Activated CD8-positive, alpha-beta memory T cell treated with anti-CD3 and anti-CD28 coated beads for 4 hours (primary cell): ENCODE measurements around the gene CPB2.

ENCODE experiments used
- DNase-seq, 2 donors: peaks; one replicate each; pipeline ENCODE4 v3.0.0-alpha.2; 2020; ENCODE audit warnings: low read depth in 2 of 2

The CPB2 gene

DNA sequence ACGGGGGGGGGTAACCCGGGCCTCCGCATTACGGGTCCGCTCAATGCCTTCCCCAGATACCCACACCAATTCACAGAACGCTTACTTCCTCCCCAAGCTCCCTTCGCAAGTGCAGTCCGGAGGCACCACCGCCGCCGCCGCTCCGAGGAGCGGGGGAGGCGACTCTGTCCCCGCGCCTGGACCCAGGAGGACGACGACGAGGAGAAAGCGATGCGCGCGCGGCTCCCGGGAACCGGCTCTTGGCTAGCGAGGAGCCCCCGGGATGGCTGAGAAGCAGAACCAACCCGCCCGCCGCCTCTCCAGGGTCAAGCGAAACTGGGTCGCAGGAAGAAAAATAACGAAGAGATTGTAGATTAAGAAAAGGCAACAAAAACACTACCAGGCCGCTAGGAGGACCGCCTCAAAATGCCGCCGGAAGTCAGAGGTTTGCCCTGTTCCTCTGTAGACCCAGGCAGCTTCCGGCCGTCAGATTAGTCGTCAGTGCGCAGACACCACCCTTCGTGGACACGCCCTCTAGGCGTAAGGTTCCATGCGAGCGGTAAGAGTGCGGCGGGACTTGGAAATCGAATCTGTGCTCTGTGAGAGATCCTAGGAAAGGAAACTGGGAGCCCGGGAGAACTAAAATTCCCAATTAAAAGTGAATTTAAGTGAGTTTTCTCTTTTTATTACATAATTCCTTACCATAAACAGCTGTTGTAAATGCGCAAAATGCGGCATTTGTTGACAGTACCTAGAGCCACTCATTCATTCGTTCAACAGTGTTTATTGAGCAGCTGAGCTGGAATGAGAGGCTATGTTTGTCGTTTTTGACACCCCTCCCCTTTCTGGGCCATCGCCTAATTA, 52.3 kb downstream of the CPB2 start, which contains the start of gene ZC3H13:
TSS of gene ZC3H13 (minus strand) at position 428 of the 843 bp plus-strand sequence. CDS start 7,239 bp downstream, outside the sequence.
- peak; percentile 80 to 83 for DNase-seq

DNA sequence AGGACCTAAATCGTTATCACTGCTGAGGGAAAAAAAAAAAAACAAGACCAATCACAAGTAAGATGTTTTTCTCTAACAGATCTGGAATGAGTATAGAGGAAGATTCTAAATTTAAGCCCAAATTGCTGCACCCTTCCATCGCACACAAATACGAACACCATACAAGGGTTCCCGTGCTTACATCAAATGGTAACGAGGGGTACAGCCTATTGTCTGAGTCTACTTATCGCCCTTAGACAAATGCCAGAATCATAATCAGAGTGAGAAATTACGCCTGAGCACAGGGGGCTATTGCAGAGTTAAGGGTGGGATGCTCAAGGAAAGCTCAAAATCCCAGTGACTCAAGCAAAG, 52.9 kb downstream of the CPB2 start:
- no peak for DNase-seq

- DNase-seq: no peak
These were observed 54.1 kb downstream of the CPB2 start for GRCh38 chr13:46050771-46051170.

- DNase-seq: no peak
These were observed 59.4 kb downstream of the CPB2 start for GRCh38 chr13:46045424-46045823.

DNA sequence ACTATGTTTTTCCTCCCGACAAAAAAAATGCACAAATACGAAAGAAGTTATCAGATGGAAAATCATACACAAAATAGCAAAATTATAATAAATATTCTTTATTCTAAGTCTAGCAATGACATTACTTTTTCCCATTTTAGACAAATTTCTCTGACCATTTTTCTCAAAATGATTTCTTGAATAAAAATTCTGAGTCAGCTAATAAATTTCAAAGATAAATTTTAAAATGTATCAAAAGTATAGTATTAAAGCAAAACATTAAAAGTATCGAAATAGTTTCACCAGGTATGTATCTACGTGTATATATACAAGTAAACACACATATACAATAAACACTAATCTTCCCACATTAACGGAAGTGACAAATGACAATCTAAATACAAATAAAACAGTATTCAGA, 61.2 kb downstream of the CPB2 start:
- no peak for DNase-seq

DNA sequence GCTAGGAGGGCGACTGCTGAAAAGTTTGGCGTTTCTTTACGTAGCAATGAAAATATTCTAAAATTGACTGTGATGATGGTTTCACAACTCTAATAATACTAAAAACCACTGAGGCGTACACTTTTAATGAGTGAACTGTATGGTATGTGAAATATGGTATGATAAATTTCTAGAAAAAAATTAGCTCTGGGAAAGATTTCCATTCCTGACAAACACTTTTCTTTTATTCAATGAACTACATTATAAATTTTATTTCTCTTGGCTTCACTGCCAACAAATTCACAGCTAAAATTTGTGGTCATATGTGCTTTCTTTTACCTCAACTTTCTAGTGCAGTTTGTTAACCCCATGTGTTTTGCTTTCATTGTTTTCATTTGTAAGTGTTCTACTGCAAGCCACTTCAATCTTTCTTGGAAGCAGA, 63.4 kb downstream of the CPB2 start:
- no peak for DNase-seq

DNA sequence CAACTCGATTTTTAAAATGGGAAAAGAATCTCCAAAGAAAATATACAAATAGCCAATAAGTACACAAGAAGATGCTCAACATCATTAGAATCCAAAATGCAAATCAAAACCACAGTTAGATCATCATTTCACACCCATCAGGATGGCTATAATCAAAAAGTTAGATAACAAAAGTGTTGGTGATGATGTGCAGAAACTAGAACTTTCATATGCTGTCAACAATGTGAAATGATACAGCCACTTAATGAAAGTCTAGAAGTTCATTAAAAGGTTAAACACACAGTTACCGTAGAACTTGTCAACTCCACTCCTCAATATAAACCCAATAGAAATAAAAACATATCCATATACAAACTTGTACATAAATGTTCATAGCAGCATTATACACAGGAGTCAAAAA, 64.1 kb downstream of the CPB2 start:
- no peak for DNase-seq

DNA sequence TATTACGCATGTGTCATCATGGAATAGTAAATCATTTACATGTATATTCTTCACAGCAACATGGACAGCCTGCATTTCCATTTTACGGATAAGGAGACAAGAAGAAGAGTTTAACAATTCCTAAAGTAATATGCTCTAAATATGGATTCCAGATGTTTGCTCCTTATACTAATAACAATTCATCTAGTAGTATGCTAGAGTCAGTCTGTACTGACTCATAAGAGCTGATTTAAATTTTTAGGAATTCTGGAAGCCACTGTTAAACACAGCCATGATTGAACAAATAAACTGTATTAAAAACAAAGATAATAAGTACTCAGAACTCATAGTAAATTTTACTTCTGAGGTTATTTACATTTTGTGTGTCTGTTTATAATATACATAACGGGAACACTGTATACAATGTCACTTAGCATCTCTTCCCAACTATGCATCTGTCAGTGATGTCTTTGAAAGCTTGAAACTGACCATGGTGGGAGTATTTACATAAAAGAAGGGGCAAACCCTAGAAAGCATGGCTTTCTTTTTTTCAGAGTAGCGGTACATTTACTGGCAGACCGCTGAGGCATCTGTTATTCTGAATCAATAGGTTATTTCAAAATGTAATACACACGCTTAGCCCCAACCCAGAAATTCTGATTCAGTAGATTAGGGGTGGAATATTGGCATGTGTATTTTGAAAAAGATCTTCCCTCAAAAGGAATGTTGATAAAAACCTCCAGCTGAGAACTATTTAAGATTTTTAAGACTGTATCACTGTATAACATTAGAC, 65.2 kb downstream of the CPB2 start:
- DNase-seq: no peak

DNA sequence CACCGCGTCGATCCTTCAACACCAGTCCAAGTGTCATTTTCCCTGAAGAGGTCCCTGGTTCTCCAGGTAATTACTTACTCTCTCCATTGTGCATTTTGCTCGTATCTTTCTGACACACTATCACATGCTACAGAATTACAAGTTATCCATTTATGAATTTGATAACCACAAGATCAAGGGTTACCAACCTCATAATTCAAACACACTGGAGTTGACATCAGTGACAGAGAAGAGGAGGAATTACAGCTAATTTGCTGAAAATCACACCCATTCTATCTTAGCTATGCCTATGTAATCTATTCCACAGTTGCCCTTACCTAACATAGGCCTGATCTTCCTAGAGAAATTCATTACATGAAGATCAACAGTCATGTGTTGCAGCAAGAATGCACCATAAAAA, 66.5 kb downstream of the CPB2 start:
- DNase-seq: no peak

- no peak for DNase-seq
These were observed 69.8 kb downstream of the CPB2 start for GRCh38 chr13:46035066-46035465.

- no peak for DNase-seq
These were observed 72.5 kb downstream of the CPB2 start for GRCh38 chr13:46032341-46032740.

GRCh38 chr13:46031581-46032263, 73.1 kb downstream of the CPB2 start:
- no peak for DNase-seq

GRCh38 chr13:46025157-46025556, 79.7 kb downstream of the CPB2 start:
- DNase-seq: no peak

- DNase-seq: no peak
These were observed 82.4 kb downstream of the CPB2 start for GRCh38 chr13:46022481-46022880.

DNA sequence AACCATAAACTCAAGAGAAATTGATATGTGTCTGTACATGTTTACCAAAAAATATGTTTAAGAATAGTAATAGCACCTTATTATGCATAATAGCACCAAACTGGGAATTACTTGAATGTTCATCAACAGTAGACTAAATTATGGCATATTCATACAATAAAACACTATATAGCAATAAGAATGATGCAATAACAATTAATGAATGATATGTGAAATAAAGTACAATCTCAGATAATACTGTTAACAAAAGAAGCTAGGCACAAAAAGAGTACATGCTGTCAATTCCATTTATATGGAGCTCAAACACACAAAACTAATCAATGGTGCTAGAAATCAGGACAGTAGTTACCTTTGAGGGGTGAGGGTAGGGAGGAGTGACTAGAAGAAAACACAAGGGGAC, 88.6 kb downstream of the CPB2 start:
- no peak for DNase-seq

- DNase-seq: no peak
These were observed 89.5 kb downstream of the CPB2 start for GRCh38 chr13:46015366-46015765.

DNA sequence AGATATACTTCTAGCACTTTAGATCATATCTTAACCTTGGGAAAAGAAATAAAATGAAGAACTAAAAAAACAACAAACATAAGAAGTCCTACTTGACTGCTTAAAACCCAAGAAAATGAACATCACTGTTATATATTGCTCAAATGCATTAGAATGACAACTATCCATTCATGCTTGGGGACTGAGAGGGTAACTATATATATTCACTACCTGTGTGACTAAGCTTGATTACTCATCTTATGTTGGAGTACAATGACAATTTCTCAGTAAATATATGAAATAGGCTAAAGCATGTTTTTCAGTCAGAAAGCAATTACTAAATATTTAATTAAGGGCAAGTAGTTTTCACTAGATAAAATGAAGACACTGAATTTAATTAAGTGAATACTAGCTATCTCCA, 92.4 kb downstream of the CPB2 start:
- no peak for DNase-seq

DNA sequence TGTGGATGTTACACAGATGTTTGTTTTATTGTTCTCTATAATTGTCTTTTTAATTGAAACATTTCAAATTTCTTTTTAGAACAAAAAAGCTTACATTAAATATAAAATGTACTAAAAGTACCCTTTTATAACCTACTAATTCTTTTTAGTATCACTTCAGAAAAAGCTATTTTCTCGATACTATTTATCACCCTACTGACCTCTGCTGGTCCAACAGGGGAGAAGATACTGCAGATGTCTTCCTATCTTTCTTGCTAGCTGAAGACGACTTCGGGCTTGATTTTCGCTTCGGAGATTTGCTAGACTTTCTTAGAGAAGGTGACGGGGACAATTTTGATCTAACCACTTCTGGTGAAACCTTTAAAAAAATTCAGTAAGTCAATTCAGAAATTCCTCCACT, 94.7 kb downstream of the CPB2 start:
- no peak for DNase-seq

DNA sequence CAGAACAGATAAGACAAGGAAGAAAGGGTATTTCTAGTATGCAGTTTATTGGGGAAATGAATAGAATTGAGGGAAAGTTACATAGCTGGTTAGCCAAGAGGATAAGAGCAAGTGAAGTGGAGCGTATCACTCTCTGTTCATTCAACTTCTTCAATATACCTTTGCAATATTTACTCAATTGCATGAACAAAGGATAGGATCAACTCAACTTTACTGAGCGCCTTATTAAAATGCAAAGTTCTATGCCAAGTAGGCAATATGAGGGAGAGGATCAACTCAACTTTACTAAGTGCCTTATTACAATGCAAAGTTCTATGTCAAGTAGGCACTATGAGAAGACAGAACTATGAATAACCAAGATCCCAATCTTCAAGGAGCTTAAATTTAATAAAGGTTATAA, 96.2 kb downstream of the CPB2 start:
- DNase-seq: no peak

GRCh38 chr13:46006688-46007452, 98.0 kb downstream of the CPB2 start:
- no peak for DNase-seq

GRCh38 chr13:46004491-46004890, 100.3 kb downstream of the CPB2 start:
- DNase-seq: no peak
